ENCODE data around the gene TSSK3.

DNA sequence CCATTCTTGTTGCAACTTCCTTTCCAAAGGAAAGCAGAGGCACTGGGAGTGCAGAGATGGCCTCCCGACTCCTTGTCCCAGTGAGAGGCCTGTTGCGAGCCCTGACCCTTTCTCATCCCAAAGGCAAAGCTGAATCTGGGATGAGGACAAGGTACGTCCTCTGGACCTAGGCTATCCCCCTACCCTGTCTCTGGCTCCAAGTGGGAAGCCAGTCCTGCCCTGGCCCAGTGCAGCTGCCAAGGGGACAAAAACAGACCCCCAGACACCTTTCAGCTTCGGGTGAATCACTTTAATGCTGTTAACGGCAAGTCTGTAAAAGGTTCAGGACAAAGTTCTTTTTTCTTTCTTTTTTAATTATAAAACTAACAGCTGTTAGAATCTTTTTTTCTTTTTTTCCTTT lies 2.5 kb downstream of the TSSK3 start:
- TF ChIP-seq, protein P1, sequence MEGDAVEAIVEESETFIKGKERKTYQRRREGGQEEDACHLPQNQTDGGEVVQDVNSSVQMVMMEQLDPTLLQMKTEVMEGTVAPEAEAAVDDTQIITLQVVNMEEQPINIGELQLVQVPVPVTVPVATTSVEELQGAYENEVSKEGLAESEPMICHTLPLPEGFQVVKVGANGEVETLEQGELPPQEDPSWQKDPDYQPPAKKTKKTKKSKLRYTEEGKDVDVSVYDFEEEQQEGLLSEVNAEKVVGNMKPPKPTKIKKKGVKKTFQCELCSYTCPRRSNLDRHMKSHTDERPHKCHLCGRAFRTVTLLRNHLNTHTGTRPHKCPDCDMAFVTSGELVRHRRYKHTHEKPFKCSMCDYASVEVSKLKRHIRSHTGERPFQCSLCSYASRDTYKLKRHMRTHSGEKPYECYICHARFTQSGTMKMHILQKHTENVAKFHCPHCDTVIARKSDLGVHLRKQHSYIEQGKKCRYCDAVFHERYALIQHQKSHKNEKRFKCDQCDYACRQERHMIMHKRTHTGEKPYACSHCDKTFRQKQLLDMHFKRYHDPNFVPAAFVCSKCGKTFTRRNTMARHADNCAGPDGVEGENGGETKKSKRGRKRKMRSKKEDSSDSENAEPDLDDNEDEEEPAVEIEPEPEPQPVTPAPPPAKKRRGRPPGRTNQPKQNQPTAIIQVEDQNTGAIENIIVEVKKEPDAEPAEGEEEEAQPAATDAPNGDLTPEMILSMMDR (optimal IDR thresholded peaks at IDR 0.05 in 1 of 3, IDR thresholded peaks at IDR 0.05 in 1 of 3, conservative IDR thresholded peaks at IDR 0.05 in 1 of 3; ENCODE audit: extremely low read depth in 1 of 3, insufficient read depth in 2 of 3, low read length in 3 of 3): no peak
- no peak for TF ChIP-seq EZH2 (IDR thresholded peaks at IDR 0.05; ENCODE audit: low read length)

All from keratinocyte (primary cell).